ENCODE measurements around the gene RBPMS2. TPM values are rescaled to one million over a fixed set of nuclear protein-coding genes. Genes with fewer than 3 reads are reported as not detected.
A peak's percentile ranks its signal among the peaks of the same experiment; 100 is the strongest.

The RBPMS2 gene
- total and polyA plus RNA-seq, 2 of the 8 experiments (the other 6 are each of a cell fraction or from before 2014, with no cell fraction given) = 55.8 to 238 TPM

DNA sequence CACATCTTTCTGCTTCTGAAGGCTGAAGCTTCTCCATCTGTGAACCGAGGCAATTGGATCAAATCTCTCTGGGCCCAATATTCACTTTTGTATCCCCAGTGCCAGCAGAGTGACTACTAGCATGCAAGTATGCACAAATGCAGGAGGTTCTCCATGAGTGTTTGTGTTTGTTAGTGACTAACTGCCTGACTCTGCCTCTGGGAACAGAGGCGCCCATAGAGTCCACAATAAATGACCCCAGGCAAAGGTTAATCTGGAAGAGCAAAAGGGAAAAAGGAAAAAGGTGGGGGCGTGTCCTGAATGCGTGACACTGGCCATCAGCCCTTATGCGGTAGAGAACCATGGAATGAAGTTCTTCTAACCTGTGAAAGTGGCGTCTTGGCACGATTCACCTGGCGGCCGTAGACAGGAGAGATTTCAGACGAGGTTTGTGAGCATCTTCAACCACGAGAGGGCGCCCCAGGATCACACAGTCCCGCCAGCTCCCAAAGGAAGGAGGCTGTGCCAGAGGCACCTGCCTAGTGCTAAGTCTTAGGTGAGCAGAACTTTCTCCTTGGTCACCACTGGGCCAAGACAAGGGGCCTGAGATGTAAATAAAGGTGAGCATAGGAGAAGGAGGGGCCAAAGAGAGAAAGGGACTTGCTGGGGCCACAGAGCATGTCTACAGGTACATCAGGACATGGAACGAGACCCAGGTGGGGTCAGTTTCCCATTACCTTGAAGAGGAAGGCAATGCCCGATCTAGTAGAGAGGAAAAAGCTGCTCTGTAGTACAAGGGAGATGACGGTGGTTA, 44.2 kb downstream of the RBPMS2 start (continued):
- peak; percentile 73 to 97 (median 95) for TF ChIP-seq CTCF (IDR thresholded peaks at IDR 0.05; ENCODE audit: control extremely low read depth in 1 of 3, insufficient read depth in 1 of 3, low read depth in 1 of 3, low read length in 3 of 3)
- TF ChIP-seq KDM5A (IDR thresholded peaks at IDR 0.05; ENCODE audit: low read length) = no peak
- TF ChIP-seq SP2 (IDR thresholded peaks at IDR 0.05; ENCODE audit: low read length) = no peak
- 0 out of 2 replicates have a peak, but pooled peaks have one; percentile 63 for TF ChIP-seq GABPA (IDR thresholded peaks at IDR 0.05; ENCODE audit: borderline replicate concordance, insufficient read depth, low read length)
- no peak for TF ChIP-seq SIX5 (IDR thresholded peaks at IDR 0.05; ENCODE audit: low read depth, low read length)
- peak; percentile 98 for TF ChIP-seq RAD21 (IDR thresholded peaks at IDR 0.05 in 1 of 2, conservative IDR thresholded peaks at IDR 0.05 in 1 of 2; ENCODE audit: low read depth in 2 of 2, low read length in 2 of 2)
- TF ChIP-seq SUZ12 (IDR thresholded peaks at IDR 0.05; ENCODE audit: low read length) = no peak
- TF ChIP-seq TAF1 (IDR thresholded peaks at IDR 0.05; ENCODE audit: low read depth, low read length) = peak; percentile 43; the same call in 1 of the 2 replicates
- no peak for TF ChIP-seq JUN (IDR thresholded peaks at IDR 0.05; ENCODE audit: low read depth, low read length)
- TF ChIP-seq RXRA (IDR thresholded peaks at IDR 0.05; ENCODE audit: insufficient read depth, low read depth, low read length) = no peak
- no peak for TF ChIP-seq CHD1 (IDR thresholded peaks at IDR 0.05; ENCODE audit: low read depth, low read length)
- no peak for TF ChIP-seq SAP30 (IDR thresholded peaks at IDR 0.05; ENCODE audit: insufficient read depth, insufficient replicate concordance, low read length)
- TF ChIP-seq CHD2 (IDR thresholded peaks at IDR 0.05; ENCODE audit: low read length) = no peak
- no peak for TF ChIP-seq ATF3 (IDR thresholded peaks at IDR 0.05; ENCODE audit: insufficient read depth, low read depth, low read length)
- TF ChIP-seq ASH2L (IDR thresholded peaks at IDR 0.05; ENCODE audit: low read length) = no peak
- no peak for TF ChIP-seq BACH1 (IDR thresholded peaks at IDR 0.05; ENCODE audit: low read length)
- TF ChIP-seq KDM1A (IDR thresholded peaks at IDR 0.05; ENCODE audit: borderline replicate concordance, low read length) = no peak
- TF ChIP-seq TBP (IDR thresholded peaks at IDR 0.05; ENCODE audit: low read depth, low read length) = no peak

All from H1 (cell line).